CD14-positive monocyte (primary cell): ENCODE measurements around the gene PDCD11. TPM values are rescaled to one million over a fixed set of nuclear protein-coding genes. Genes with fewer than 3 reads are reported as not detected.

Source experiments
- DNase-seq, 3 donors: peaks; one replicate each; pipeline ENCODE4 v3.0.0-alpha.2; 2011 to 2022
- H2AFZ ChIP-seq: 2 replicates; pipeline ENCODE4 v1.6.0; 2012; ENCODE audit warnings: mild to moderate bottlenecking, low read depth, low read length, inconsistent platforms; ENCODE audit not compliant: insufficient read depth, poor library complexity, severe bottlenecking
- H3K27ac ChIP-seq, 2 donors: 1 replicate in 1 of 2; 2 replicates in 1 of 2; pipeline ENCODE4 v1.5.1; 2012 to 2013; ENCODE audit warnings: low read length in 2 of 2, control low read depth in 1 of 2, inconsistent platforms in 1 of 2, low read depth in 1 of 2, mild to moderate bottlenecking in 1 of 2
- H3K27me3 ChIP-seq, 2 donors: one replicate each; pipeline versions ENCODE4 v1.6.0 to v1.6.1; 2011 to 2013; ENCODE audit warnings: low read length in 2 of 2; ENCODE audit not compliant: control insufficient read depth in 2 of 2, insufficient read depth in 2 of 2
- H3K36me3 ChIP-seq, 2 donors: replicated peaks in 1 of 2; 1 replicate in 1 of 2; 2 replicates in 1 of 2; pipeline versions ENCODE4 v1.5.1 to v1.6.1; 2012 to 2013; ENCODE audit warnings: low read length in 2 of 2, control low read depth in 1 of 2, inconsistent platforms in 1 of 2, mild to moderate bottlenecking in 1 of 2; ENCODE audit not compliant: insufficient read depth in 2 of 2, control insufficient read depth in 1 of 2
- H3K4me1 ChIP-seq, 2 donors: 1 replicate in 1 of 2; 2 replicates in 1 of 2; pipeline versions ENCODE4 v1.5.1 to v1.6.1; 2012 to 2013; ENCODE audit warnings: low read length in 2 of 2, control low read depth in 1 of 2, inconsistent platforms in 1 of 2, mild to moderate bottlenecking in 1 of 2, moderate library complexity in 1 of 2; ENCODE audit not compliant: insufficient read depth in 2 of 2, control insufficient read depth in 1 of 2
- H3K4me2 ChIP-seq: replicated peaks from 2 replicates; pipeline ENCODE3; 2012; ENCODE audit warnings: low read length, moderate library complexity, mild to moderate bottlenecking; ENCODE audit not compliant: poor library complexity, severe bottlenecking; ENCODE audit errors: extremely low read depth
- H3K4me3 ChIP-seq, 3 experiments: fragments of 200-600 bp in 1 of 3; sonication (generic) in 1 of 3; replicated peaks in 1 of 3; 1 replicate in 2 of 3; 2 replicates in 1 of 3; pipeline ENCODE4 v1.5.1; 2011 to 2013; ENCODE audit warnings: low read length in 3 of 3, mild to moderate bottlenecking in 3 of 3, control low read depth in 2 of 3, low read depth in 2 of 3, inconsistent platforms in 1 of 3, moderate library complexity in 1 of 3
- H3K79me2 ChIP-seq: 2 replicates; pipeline ENCODE4 v1.6.0; 2012; ENCODE audit warnings: mild to moderate bottlenecking, control low read depth, inconsistent platforms, low read length, moderate library complexity; ENCODE audit not compliant: insufficient read depth
- H3K9ac ChIP-seq: 2 replicates; pipeline ENCODE4 v1.6.0; 2017; ENCODE audit warnings: low read length, mild to moderate bottlenecking; ENCODE audit not compliant: insufficient read depth, poor library complexity, severe bottlenecking
- H3K9me3 ChIP-seq, 2 donors: replicated peaks in 1 of 2; 1 replicate in 1 of 2; 2 replicates in 1 of 2; pipeline versions ENCODE4 v1.5.1 to v1.6.1; 2012 to 2013; ENCODE audit warnings: low read length in 2 of 2, control low read depth in 1 of 2; ENCODE audit not compliant: control insufficient read depth in 1 of 2, insufficient read depth in 1 of 2
- H4K20me1 ChIP-seq: 2 replicates; pipeline ENCODE4 v1.6.0; 2012; ENCODE audit warnings: mild to moderate bottlenecking, low read length, control low read depth, moderate library complexity; ENCODE audit not compliant: insufficient read depth
- H3K27ac Mint-ChIP-seq, 7 donors: one replicate each; pipeline ENCODE4 v1.8.0; 2020; ENCODE audit warnings: mild to moderate bottlenecking in 7 of 7, mixed read lengths in 7 of 7, moderate library complexity in 6 of 7, inconsistent platforms in 2 of 7
- H3K27me3 Mint-ChIP-seq, 3 donors: one replicate each; pipeline ENCODE4 v1.8.0; 2021 to 2022; ENCODE audit warnings: low read depth in 3 of 3, mild to moderate bottlenecking in 3 of 3, mixed read lengths in 3 of 3, moderate library complexity in 3 of 3, inconsistent platforms in 1 of 3
- H3K36me3 Mint-ChIP-seq, 2 donors: one replicate each; pipeline ENCODE4 v1.8.0; 2020; ENCODE audit warnings: mixed read lengths in 2 of 2, inconsistent platforms in 1 of 2, mild to moderate bottlenecking in 1 of 2
- H3K4me1 Mint-ChIP-seq: one replicate; pipeline ENCODE4 v1.8.0; 2020; ENCODE audit warnings: mild to moderate bottlenecking, mixed read lengths
- H3K4me3 Mint-ChIP-seq, 2 donors: one replicate each; pipeline ENCODE4 v1.8.0; 2020; ENCODE audit warnings: mild to moderate bottlenecking in 2 of 2, mixed read lengths in 2 of 2, moderate library complexity in 1 of 2
- H3K9me3 Mint-ChIP-seq, 7 donors: one replicate each; pipeline ENCODE4 v1.8.0; 2020 to 2022; ENCODE audit warnings: mixed read lengths in 7 of 7, mild to moderate bottlenecking in 6 of 7, moderate library complexity in 6 of 7, inconsistent platforms in 2 of 7
- WGBS: methylation state at CpG from one replicate; pipeline ENCODE4 v1.1.5; 2013; ENCODE audit warnings: missing lambda C conversion rate; ENCODE audit not compliant: insufficient coverage; 5-methylcytosine and 5-hydroxymethylcytosine counted together
- intact Hi-C, 2 donors: fragments of 100-400 bp; cut with micrococcal nuclease; formaldehyde crosslinking; loops; one replicate each; pipeline versions ENCODE4 v1.15.0 to v1.15.1; 2023
- polyA plus RNA-seq, 3 donors: library from polyadenylated mRNA; depleted of rRNA in 1 of 3; unstranded in 2 of 3; stranded (reverse) in 1 of 3; fragments of 300-500 nt in 2 of 3; fragments of >200 nt in 1 of 3; fragmentation: Illumina TruSeq in 2 of 3; gene quantifications; 1 replicate in 2 of 3; 2 replicates in 1 of 3; pipeline ENCODE4 v1.2.3, GENCODE V29; 2012 to 2021
- TF ChIP-seq, protein P1 (sequence below): fragments of 200-600 bp; IDR thresholded peaks from one replicate; pipeline ENCODE4 v1.8.0; 2022; ENCODE audit warnings: antibody characterized with exemption, mild to moderate bottlenecking

PDCD11 gene
- polyA plus RNA-seq, 3 donors, result 2.9 to 9.7 (median 3.3) TPM

DNA sequence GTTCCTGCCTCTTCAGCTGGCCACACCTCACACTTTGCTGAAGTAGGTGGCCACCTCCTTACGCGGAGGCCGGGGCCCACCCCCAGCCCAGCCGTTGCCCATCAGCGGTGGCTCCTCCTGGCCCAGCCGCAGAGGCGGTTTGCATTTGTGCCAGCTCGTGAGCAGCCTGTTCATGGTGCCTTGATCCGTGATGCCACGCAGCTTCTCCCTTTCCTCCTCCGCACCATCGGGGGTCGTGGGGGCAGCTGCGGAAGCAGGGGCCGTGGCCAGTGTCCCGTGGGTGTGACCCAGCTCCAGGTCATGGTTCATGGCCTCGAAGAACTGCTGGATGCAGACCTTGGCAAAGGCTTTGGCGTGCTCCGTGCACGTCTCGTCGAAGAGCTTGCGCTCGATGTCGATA lies 58.8 kb downstream of the PDCD11 start:
- no peaks in the 10 kb centered on the region for H3K27me3 ChIP-seq
- H4K20me1 ChIP-seq, result peaks cover 6% of the 10 kb centered on the region
- no peaks in the 10 kb centered on the region for H3K9me3 ChIP-seq
- H3K27ac ChIP-seq, result no peak overlapping the region
- H3K36me3 ChIP-seq, result peaks cover 1 to 6% of the 10 kb centered on the region in 2 donors
- intact Hi-C loops, result no loop called here
- H3K4me2 ChIP-seq, result no peak overlapping the region
- no peak overlapping the region for H3K4me3 ChIP-seq
- H3K27me3 Mint-ChIP-seq, result peaks cover 0 to 7% (median 7%) of the 10 kb centered on the region in 3 donors
- peaks cover 42% of the 10 kb centered on the region for H3K4me1 Mint-ChIP-seq
- TF ChIP-seq, protein P1, sequence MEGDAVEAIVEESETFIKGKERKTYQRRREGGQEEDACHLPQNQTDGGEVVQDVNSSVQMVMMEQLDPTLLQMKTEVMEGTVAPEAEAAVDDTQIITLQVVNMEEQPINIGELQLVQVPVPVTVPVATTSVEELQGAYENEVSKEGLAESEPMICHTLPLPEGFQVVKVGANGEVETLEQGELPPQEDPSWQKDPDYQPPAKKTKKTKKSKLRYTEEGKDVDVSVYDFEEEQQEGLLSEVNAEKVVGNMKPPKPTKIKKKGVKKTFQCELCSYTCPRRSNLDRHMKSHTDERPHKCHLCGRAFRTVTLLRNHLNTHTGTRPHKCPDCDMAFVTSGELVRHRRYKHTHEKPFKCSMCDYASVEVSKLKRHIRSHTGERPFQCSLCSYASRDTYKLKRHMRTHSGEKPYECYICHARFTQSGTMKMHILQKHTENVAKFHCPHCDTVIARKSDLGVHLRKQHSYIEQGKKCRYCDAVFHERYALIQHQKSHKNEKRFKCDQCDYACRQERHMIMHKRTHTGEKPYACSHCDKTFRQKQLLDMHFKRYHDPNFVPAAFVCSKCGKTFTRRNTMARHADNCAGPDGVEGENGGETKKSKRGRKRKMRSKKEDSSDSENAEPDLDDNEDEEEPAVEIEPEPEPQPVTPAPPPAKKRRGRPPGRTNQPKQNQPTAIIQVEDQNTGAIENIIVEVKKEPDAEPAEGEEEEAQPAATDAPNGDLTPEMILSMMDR, result no peak
- DNase-seq, result no peak
- 94% methylated on average over 25 of the region's 25 CpGs for WGBS
- peaks cover 20% of the 10 kb centered on the region for H3K79me2 ChIP-seq
- H3K36me3 Mint-ChIP-seq, result peaks cover 5 to 8% of the 10 kb centered on the region in 2 donors
- no peak overlapping the region for H3K4me3 Mint-ChIP-seq
- peaks cover 34 to 49% of the 10 kb centered on the region in 2 donors for H3K4me1 ChIP-seq
- no peaks in the 10 kb centered on the region for H3K9me3 Mint-ChIP-seq
- H2AFZ ChIP-seq, result no peak overlapping the region
- no peak overlapping the region for H3K9ac ChIP-seq
- peak overlapping the region in 3 of 7 donors; percentile 41 to 75 (median 66) for H3K27ac Mint-ChIP-seq

GRCh38 chr10:103456074-103456660 lies 59.7 kb downstream of the PDCD11 start:
- H3K9me3 Mint-ChIP-seq, result no peaks in the 10 kb centered on the region
- H3K4me3 ChIP-seq, result no peak overlapping the region
- TF ChIP-seq, protein P1, result no peak

More at GRCh38 chr10:103456074-103456660, 59.7 kb downstream of the PDCD11 start:
- Histone ChIP-seq H3K9me3 (no peaks in the 10 kb centered on the region), H4K20me1 (no peaks in the 10 kb centered on the region), H3K4me2 (no peak overlapping the region), H2AFZ (no peak overlapping the region), H3K4me1 (peaks cover 25 to 40% of the 10 kb centered on the region in 2 donors), H3K9ac (no peak overlapping the region), H3K27me3 (no peaks in the 10 kb centered on the region), H3K36me3 (no peaks in the 10 kb centered on the region), H3K79me2 (peaks cover 10% of the 10 kb centered on the region), H3K27ac (no peak overlapping the region)
- Mint-ChIP-seq H3K4me1 (peaks cover 33% of the 10 kb centered on the region), H3K36me3 (no peaks in the 10 kb centered on the region), H3K27me3 (peaks cover 0 to 6% (median 4%) of the 10 kb centered on the region in 3 donors), H3K4me3 (no peak overlapping the region), H3K27ac (no peak overlapping the region)
- 96% methylated on average over 9 of the region's 9 CpGs for WGBS
- intact Hi-C loops, result no loop called here
- DNase-seq, result no peak
